A673 (cell line): ENCODE measurements around the gene FRY.

Experiments used
- EZH2 ChIP-seq: fragments of 200-600 bp; sonication (generic); IDR thresholded peaks from 2 replicates; pipeline ENCODE4 v1.6.1; 2017; ENCODE audit warnings: borderline replicate concordance, low read depth, mild to moderate bottlenecking, mixed read lengths, antibody characterized with exemption, low read length; ENCODE audit not compliant: poor library complexity, severe bottlenecking
- TF ChIP-seq, protein P1 (sequence below): fragments of 300-800, 200-600 bp; sonication (generic); conservative IDR thresholded peaks from 2 replicates; pipeline ENCODE4 v1.5.1; 2017; ENCODE audit warnings: low read depth, mild to moderate bottlenecking, antibody characterized with exemption, low read length, moderate library complexity, mixed read lengths

DNA sequence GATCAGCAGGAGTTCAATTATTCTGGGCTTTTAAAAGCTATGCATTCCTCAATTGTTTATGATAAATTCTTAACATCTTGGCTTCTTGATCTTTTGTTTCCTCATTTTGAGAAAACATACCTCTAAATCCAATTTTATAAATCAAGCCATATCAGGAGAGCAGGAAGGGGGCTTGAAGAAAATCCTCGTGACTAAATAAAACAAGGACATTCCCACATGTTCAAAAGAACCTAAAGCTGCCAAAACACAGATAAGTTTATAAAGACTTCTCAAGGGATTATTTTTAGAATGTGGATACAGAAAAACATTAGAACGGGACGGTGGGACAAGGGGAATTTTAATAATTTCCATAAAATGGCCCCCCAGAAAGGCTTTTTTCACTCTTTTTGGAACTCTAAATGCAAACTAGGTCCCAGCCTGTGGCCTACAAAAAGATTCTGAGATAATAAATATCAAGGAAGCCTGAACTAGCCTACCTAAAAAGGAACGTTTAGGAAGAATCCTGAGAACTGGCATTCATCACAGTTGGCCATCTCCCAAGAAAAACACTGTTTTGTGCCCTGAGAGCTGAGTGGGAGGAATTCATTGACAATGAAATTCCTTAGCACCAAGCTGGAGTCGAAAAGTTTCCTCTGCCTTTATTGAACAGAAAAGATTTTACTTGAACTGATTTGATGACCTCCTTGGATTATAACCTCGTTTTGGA, 253.5 kb downstream of the FRY start:
- TF ChIP-seq, protein P1, sequence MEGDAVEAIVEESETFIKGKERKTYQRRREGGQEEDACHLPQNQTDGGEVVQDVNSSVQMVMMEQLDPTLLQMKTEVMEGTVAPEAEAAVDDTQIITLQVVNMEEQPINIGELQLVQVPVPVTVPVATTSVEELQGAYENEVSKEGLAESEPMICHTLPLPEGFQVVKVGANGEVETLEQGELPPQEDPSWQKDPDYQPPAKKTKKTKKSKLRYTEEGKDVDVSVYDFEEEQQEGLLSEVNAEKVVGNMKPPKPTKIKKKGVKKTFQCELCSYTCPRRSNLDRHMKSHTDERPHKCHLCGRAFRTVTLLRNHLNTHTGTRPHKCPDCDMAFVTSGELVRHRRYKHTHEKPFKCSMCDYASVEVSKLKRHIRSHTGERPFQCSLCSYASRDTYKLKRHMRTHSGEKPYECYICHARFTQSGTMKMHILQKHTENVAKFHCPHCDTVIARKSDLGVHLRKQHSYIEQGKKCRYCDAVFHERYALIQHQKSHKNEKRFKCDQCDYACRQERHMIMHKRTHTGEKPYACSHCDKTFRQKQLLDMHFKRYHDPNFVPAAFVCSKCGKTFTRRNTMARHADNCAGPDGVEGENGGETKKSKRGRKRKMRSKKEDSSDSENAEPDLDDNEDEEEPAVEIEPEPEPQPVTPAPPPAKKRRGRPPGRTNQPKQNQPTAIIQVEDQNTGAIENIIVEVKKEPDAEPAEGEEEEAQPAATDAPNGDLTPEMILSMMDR = no peak
- TF ChIP-seq EZH2 = no peak
